Sigmoid colon (tissue), 4 donors: Measurements from ENCODE around the gene RILP.

Experiments
- EP300 ChIP-seq, 4 donors: sonication (generic); formaldehyde crosslinking; IDR thresholded peaks; one replicate each; pipeline ENCODE4 v1.6.1; 2017; ENCODE audit warnings: antibody characterized with exemption in 4 of 4
- TF ChIP-seq, protein P1 (sequence below), 4 experiments: fragments of 450-650 bp in 3 of 4; fragments of 200-600 bp in 1 of 4; IDR thresholded peaks; one replicate each; pipeline ENCODE4 v1.5.1; 2016 to 2019; ENCODE audit warnings: antibody characterized with exemption in 4 of 4, mild to moderate bottlenecking in 3 of 4, moderate library complexity in 2 of 4

GRCh38 chr17:1653735-1654134 lies 4.1 kb upstream of the RILP start:
- TF ChIP-seq, protein P1, sequence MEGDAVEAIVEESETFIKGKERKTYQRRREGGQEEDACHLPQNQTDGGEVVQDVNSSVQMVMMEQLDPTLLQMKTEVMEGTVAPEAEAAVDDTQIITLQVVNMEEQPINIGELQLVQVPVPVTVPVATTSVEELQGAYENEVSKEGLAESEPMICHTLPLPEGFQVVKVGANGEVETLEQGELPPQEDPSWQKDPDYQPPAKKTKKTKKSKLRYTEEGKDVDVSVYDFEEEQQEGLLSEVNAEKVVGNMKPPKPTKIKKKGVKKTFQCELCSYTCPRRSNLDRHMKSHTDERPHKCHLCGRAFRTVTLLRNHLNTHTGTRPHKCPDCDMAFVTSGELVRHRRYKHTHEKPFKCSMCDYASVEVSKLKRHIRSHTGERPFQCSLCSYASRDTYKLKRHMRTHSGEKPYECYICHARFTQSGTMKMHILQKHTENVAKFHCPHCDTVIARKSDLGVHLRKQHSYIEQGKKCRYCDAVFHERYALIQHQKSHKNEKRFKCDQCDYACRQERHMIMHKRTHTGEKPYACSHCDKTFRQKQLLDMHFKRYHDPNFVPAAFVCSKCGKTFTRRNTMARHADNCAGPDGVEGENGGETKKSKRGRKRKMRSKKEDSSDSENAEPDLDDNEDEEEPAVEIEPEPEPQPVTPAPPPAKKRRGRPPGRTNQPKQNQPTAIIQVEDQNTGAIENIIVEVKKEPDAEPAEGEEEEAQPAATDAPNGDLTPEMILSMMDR (IDR thresholded peaks at IDR 0.05), result no peak
- TF ChIP-seq EP300 (IDR thresholded peaks at IDR 0.05), result no peak
